ENCODE data around the gene GLI2.

GRCh38 chr2:120704696-120705095, 31.0 kb upstream of the GLI2 start:
- TF ChIP-seq CTCF (conservative IDR thresholded peaks at IDR 0.05; ENCODE audit: low read length) (no peak), EZH2phosphoT487 (IDR thresholded peaks at IDR 0.05; ENCODE audit: borderline replicate concordance, low read depth, low read length) (no peak)
